Measurements from ENCODE around the gene ZNF512B.

ZNF512B gene

GRCh38 chr20:63970714-63971431 is 1.1 kb upstream of the ZNF512B start:
- H3K4me3 ChIP-seq (IDR thresholded peaks at IDR 0.05; ENCODE audit: insufficient read depth, low read depth, low read length): no peak overlapping the region
- TF ChIP-seq CTCF (conservative IDR thresholded peaks at IDR 0.05; ENCODE audit: low read depth, low read length): no peak
- H4K20me1 ChIP-seq (ENCODE audit: insufficient read depth): no peaks in the 10 kb centered on the region
- H3K27ac ChIP-seq: no peak overlapping the region
- H3K27me3 ChIP-seq (ENCODE audit: insufficient read depth, low read depth): peaks cover 11% of the 10 kb centered on the region; the same call in 1 of the 2 replicates
- H3K9ac ChIP-seq: no peak overlapping the region
- H3K4me1 ChIP-seq (ENCODE audit: low read depth, poor library complexity, severe bottlenecking): peaks cover 22% of the 10 kb centered on the region
- no peak overlapping the region for H2AFZ ChIP-seq (ENCODE audit: low read depth)
- peaks cover 15% of the 10 kb centered on the region for H3K79me2 ChIP-seq (ENCODE audit: insufficient read depth, low read depth)
- no peaks in the 10 kb centered on the region for H3K36me3 ChIP-seq (ENCODE audit: insufficient read depth)
- H3K4me2 ChIP-seq: no peak overlapping the region

GRCh38 chr20:63968928-63969760 is 586 bp downstream of the ZNF512B start:
- Histone ChIP-seq H4K20me1 (ENCODE audit: insufficient read depth) (no peaks in the 10 kb centered on the region), H3K36me3 (ENCODE audit: insufficient read depth) (no peaks in the 10 kb centered on the region), H2AFZ (ENCODE audit: low read depth) (no peak overlapping the region), H3K9ac (peak overlapping the region; percentile 87), H3K27ac (peak overlapping the region; percentile 32; the same call in 1 of the 2 replicates), H3K4me1 (ENCODE audit: low read depth, poor library complexity, severe bottlenecking) (peaks cover 21% of the 10 kb centered on the region), H3K4me2 (peak overlapping the region; percentile 97), H3K79me2 (ENCODE audit: insufficient read depth, low read depth) (peaks cover 15% of the 10 kb centered on the region), H3K27me3 (ENCODE audit: insufficient read depth, low read depth) (peaks cover 11% of the 10 kb centered on the region; the same call in 1 of the 2 replicates), H3K4me3 (IDR thresholded peaks at IDR 0.05; ENCODE audit: insufficient read depth, low read depth, low read length) (no peak overlapping the region)
- TF ChIP-seq CTCF (conservative IDR thresholded peaks at IDR 0.05; ENCODE audit: low read depth, low read length): no peak

DNA sequence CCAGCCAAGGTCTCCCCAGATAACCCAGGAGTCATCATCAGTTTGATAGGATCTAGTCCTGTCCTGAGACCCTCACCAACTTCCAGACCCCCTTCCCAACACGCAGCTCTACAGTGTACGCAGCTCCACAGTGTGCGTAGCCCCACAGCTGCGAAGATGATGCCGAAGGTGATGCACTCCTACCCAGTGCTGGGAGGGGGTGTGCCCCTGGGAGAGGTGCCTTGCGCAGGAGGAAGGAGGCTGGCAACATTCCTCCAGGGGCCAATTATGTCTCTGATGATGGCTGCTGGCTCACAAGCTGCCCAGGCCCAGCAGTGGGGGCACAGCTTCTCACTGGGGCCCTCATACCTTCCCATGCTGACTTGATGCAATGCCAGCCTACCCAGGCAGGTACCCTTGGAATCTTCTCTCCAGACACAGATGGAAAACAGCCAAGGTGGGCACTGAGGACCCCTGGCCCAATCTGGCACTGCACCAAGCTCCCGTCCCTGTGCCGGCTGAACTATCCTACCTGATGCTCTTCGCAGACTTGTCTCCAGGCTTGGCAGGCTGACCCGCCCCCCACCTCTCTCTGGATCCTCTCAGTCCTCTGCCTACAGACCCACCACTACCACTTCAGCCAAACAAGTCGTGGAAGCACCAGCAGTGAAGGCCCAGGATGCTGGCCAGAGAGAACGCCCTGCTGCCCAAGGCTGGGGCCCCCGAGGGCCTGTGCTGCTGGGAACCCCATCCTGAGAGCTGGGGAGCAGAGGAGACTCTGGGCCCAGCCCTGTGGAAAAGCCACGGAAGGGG is 1.4 kb downstream of the ZNF512B start:
- no peaks in the 10 kb centered on the region for H3K36me3 ChIP-seq (ENCODE audit: insufficient read depth)
- H3K9ac ChIP-seq: peak overlapping the region; percentile 87; the same call in 1 of the 2 replicates
- no peak overlapping the region for H3K4me3 ChIP-seq (IDR thresholded peaks at IDR 0.05; ENCODE audit: insufficient read depth, low read depth, low read length)
- H4K20me1 ChIP-seq (ENCODE audit: insufficient read depth): no peaks in the 10 kb centered on the region
- no peak for TF ChIP-seq CTCF (conservative IDR thresholded peaks at IDR 0.05; ENCODE audit: low read depth, low read length)
- H2AFZ ChIP-seq (ENCODE audit: low read depth): no peak overlapping the region
- peaks cover 14% of the 10 kb centered on the region for H3K4me1 ChIP-seq (ENCODE audit: low read depth, poor library complexity, severe bottlenecking)
- H3K27ac ChIP-seq: peak overlapping the region; percentile 32; the same call in 1 of the 2 replicates
- peaks cover 11% of the 10 kb centered on the region; the same call in 1 of the 2 replicates for H3K27me3 ChIP-seq (ENCODE audit: insufficient read depth, low read depth)
- H3K4me2 ChIP-seq: peak overlapping the region; percentile 97
- H3K79me2 ChIP-seq (ENCODE audit: insufficient read depth, low read depth): peaks cover 15% of the 10 kb centered on the region
